Measurements from ENCODE around the gene LPP.

Gene LPP

GRCh38 chr3:188446766-188447165, 292.8 kb downstream of the LPP start:
- DNase-seq = no peak

- no peak for DNase-seq
Observed at GRCh38 chr3:188448813-188449212, 294.9 kb downstream of the LPP start.

DNA sequence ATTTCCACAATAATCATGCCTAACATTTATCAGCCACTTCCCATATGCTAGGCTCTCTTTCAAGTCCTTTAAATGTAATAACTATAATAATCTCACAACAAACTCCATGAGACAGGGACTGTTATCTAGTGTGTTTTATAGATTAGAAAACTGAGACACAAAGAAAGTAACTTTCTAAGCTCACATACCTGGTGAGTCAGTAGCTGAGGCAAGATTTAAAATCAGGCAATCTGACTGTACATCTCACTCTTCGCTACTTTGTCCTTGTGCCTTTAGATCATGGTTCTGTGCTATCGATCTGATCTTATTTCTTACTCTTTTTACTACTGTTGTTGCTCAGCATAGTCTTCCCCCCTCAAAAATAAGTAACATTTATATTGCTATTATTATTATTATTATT, 295.5 kb downstream of the LPP start:
- DNase-seq = no peak

- DNase-seq = no peak
Observed at GRCh38 chr3:188452158-188452772, 298.3 kb downstream of the LPP start.

GRCh38 chr3:188453431-188454384, 299.8 kb downstream of the LPP start:
- no peak for DNase-seq

- DNase-seq = no peak
Observed at GRCh38 chr3:188455748-188456147, 301.8 kb downstream of the LPP start.

- DNase-seq = no peak
Observed at GRCh38 chr3:188458756-188459155, 304.8 kb downstream of the LPP start.

GRCh38 chr3:188465311-188465710, 311.4 kb downstream of the LPP start:
- DNase-seq = no peak

DNA sequence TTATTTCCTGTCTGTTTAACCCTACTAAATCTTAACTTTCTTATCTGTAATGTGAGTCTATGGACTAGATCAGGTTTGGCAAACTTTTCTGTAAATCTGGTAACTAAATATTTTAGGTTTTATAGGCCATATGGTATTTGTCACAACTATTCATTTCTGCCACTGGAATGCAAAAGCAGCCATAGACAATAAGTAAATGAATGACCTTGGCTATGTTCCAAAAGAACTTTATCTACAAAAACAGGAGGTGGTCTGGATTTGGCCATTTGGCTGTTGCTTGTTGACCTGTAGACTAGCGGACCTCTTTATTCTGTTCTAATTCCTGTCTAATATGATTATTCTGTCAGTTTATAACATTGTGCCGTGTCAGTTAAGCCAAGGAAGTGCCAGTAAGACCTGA, 314.2 kb downstream of the LPP start:
- DNase-seq = no peak

GRCh38 chr3:188468662-188469061, 314.7 kb downstream of the LPP start:
- no peak for DNase-seq

DNA sequence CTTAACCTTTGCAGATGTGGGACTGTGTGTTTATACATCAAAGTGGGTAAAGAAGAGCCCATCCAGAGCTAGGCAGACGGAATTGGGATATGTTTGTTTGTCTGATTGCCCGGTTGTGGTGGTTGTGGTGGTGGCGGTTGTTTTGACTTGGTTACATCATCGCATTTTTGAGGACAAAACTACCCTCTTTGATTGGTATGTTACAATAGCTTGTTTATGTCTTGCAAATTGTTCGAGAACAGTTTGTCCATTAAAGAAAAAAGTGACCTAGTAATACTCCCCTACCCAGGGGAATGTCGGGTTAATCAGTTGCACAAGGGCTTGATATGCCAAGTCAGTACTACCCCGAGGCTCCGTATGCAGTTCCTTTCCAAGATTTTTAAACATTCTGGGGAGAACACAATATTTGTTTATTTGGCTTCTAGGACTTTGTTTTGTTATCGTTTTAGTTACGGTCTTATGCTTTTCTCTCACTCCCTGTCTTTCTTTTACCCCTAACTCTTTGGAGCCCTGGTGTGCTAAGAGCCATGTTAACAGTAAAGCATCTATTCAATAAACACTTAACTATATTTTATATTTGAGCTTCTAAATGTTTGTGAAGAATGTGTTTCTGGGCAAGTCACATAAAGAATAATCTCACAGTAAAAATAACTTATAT, 315.4 kb downstream of the LPP start:
- DNase-seq = no peak

DNA sequence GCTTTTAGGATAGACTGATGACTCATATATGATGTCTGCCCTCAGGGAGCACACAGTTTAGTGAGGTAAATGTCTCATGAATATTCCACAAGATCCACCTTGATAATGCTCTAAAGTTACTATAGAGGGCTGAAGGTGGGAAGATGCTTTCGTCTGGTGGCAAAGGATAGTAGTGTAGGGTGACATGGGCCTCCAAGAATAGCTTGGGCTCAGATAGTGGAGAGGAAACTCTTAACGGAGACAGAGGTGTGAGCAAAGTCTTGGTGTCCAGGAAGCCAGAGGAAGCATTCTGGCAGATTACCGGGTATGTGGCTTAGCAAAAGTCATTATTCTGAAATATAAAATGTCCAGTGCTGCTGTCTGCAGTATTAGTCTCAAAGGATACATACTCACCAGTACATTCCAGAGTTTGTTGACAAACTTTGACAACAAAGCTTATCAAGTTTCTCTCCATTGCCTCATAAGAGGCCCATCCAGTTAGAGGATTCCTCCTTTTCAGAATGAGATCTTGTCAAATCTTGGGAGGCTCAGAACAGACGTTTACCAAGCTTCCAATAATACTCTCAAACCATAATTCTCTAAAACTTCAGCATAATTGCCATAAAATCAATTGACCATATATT, 316.7 kb downstream of the LPP start:
- no peak for DNase-seq

GRCh38 chr3:188471723-188472122, 317.8 kb downstream of the LPP start:
- no peak for DNase-seq

DNA sequence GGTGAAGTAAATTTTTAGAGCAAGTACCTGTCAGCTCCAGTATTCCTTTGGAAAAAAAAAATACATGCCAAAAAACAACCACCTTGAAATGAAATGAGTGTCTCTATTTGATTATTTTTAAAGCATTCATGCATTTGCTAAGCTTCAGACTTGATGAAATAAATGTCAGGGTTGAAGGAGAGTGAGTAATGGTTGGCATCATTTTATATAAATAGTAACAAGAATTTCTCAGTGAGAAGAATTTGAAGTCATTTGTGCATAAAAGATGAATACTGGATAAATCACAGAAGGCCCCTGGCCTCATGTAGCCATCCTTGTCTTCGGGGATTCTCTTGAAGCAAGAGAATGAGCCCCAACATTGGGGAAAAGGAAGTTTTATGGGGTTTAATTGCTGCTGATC, 318.4 kb downstream of the LPP start:
- no peak for DNase-seq

DNA sequence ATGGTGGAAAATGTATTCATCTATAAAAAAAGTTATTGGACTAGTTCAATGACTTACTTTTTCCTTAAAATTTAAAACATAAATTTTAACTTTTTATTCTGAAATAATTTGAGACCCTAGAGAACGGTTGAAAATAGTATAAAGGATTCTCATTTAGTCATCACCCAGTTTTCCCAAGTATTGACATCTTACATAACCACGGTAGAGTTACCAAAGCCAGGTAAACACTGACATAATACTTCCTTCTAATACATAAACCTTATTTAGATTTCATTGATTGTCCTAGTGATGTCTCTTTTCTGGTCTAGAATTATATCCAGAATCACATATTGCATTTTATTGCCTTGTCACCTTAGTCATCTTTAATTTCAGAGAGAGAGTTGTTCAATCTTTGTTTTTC, 319.1 kb downstream of the LPP start:
- no peak for DNase-seq

- no peak for DNase-seq
Observed at GRCh38 chr3:188473591-188474288, 319.8 kb downstream of the LPP start.

- DNase-seq = no peak
Observed at GRCh38 chr3:188476935-188477334, 323.0 kb downstream of the LPP start.

DNA sequence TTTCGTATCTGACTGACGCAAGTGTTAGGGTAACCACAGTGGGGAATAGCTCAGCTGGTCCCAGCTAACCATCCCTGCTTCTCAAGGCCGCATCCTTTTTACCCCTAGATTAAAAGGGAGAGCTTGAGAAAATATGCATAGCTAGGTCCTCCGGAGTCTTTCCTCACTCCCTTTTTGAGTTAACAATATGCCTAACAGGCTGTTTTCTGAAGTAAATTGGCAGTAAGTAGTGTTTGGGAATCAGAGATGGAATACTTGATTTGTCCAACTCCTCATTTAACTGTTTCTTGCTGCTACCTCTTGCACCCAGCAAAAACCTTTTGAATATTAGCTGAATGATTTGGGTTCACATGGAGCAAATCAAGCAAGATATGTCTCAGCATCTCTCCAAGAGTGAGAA, 326.1 kb downstream of the LPP start:
- DNase-seq = no peak

DNA sequence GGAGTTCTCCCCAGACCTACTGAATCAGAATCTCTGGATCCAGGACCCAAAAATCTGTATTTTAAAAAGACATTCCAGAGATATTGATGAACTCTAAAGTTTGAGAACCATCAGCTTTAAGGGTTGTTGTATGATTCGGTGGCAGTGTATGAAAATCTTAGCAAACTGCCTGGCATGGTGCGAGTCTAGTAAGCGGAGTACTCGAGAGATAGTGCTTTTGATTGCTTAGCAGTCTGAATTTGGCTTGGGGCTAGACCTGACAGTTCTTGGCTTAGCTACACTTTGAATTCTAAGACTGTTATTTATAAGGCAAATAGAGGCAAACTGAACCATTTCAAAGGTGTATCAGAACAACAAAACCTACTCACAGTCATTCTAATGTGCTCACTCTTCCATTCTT, 329.0 kb downstream of the LPP start:
- DNase-seq = no peak

GRCh38 chr3:188486126-188486525, 332.2 kb downstream of the LPP start:
- no peak for DNase-seq

DNA sequence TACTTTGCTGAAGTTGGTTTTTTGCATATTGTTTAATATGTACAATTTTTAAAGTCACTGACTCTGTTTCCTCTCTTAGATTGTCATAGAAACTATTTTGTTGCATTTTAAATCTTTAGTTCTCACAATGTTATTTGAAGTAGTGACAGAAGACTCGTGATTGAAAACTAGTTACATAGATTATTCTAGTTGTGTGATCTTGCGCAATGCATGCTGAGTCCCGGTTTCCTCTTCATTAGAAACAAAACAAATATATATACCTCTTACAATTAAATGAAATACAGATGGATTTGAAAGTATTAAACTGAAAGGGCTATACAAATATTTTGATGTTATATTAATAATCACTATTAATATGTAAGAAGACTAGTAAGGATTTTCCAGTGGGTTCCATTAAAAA, 333.0 kb downstream of the LPP start:
- no peak for DNase-seq

DNA sequence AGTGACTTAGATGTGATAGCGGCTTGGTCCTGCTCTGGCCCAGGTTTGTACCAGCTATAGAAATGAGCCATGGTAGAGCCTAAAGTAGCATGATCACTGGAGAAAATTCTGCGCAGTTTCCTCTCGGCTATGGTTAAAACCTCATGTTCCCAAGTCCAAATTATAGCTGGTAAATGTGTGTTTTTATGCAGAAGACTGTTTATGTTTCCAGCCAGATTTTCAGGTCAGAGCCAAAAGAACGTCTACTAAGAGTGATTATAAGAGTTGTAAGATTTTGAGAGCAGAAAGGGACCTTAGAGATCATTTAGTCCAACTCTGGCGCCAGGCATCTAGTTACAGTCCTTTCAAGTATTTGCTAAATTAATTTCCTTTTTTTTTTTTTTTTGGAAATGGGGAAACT, 333.7 kb downstream of the LPP start:
- DNase-seq = no peak

DNA sequence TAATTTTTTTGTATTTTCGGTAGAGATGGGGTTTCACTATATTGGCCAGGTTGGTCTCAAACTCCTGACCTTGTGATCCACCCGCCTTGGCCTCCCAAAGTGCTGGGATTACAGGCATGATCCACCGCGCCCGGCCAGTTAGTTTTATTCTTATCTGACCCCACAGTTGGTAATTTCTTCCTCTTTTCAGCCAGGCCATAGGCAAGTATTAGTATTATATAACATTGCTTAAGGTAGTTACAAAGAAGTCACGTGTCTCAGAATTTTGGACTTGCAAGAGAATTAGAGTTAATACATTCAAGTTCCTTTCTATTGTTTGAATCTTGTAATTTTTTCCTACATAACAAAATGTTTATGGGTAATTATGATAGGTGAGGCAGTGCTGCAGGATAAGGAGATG, 334.8 kb downstream of the LPP start:
- DNase-seq = no peak

Data from GF-D8 (cell line).